H9 (cell line): ENCODE data around the gene USH2A. TPM values are rescaled to one million over a fixed set of nuclear protein-coding genes. Genes with fewer than 3 reads are reported as not detected.

Experiments used
- DNase-seq: peaks from one replicate; pipeline ENCODE4 v3.0.0-alpha.2; 2017
- H2AFZ ChIP-seq: one replicate; pipeline ENCODE4 v1.6.1; 2013; ENCODE audit warnings: mild to moderate bottlenecking, low read length, control low read depth, moderate library complexity
- H2AK5ac ChIP-seq: 2 replicates; pipeline ENCODE4 v1.6.1; 2013; ENCODE audit warnings: low read length, control low read depth, mixed read lengths; ENCODE audit not compliant: insufficient read length
- H2BK120ac ChIP-seq: one replicate; pipeline ENCODE4 v1.6.1; 2013; ENCODE audit warnings: low read depth, mild to moderate bottlenecking, low read length, control low read depth, inconsistent platforms; ENCODE audit not compliant: poor library complexity, severe bottlenecking
- H2BK12ac ChIP-seq: 2 replicates; pipeline ENCODE4 v1.6.1; 2013; ENCODE audit warnings: low read length, control low read depth, mixed read lengths, low read depth; ENCODE audit not compliant: insufficient read length
- H2BK15ac ChIP-seq: 2 replicates; pipeline ENCODE4 v1.6.1; 2013; ENCODE audit warnings: low read depth, low read length, control low read depth
- H2BK20ac ChIP-seq: one replicate; pipeline ENCODE4 v1.6.1; 2013; ENCODE audit warnings: low read depth, mild to moderate bottlenecking, low read length, control low read depth, inconsistent platforms; ENCODE audit not compliant: poor library complexity, severe bottlenecking
- H2BK5ac ChIP-seq: 2 replicates; pipeline ENCODE4 v1.6.1; 2013; ENCODE audit warnings: low read length, control low read depth, mixed read lengths; ENCODE audit not compliant: insufficient read length
- H3K14ac ChIP-seq: 2 replicates; pipeline ENCODE4 v1.6.1; 2013; ENCODE audit warnings: low read length, control low read depth; ENCODE audit not compliant: insufficient read depth
- H3K18ac ChIP-seq: 2 replicates; pipeline ENCODE4 v1.6.1; 2013; ENCODE audit warnings: low read depth, mild to moderate bottlenecking, mixed read lengths, low read length, control low read depth; ENCODE audit not compliant: insufficient read length
- H3K23ac ChIP-seq: 2 replicates; pipeline ENCODE4 v1.6.1; 2013; ENCODE audit warnings: low read length, control low read depth, mixed read lengths, low read depth; ENCODE audit not compliant: insufficient read length
- H3K23me2 ChIP-seq: 2 replicates; pipeline ENCODE4 v1.6.1; 2013; ENCODE audit warnings: low read depth, mild to moderate bottlenecking, mixed read lengths, low read length, control low read depth; ENCODE audit not compliant: insufficient read length, poor library complexity, severe bottlenecking
- H3K27ac ChIP-seq: 2 replicates; pipeline ENCODE4 v1.5.1; 2013; ENCODE audit warnings: low read length, control low read depth, mixed read lengths, low read depth; ENCODE audit not compliant: insufficient read length
- H3K27me3 ChIP-seq: 2 replicates; pipeline ENCODE4 v1.6.1; 2013; ENCODE audit warnings: low read length, control low read depth, inconsistent platforms; ENCODE audit not compliant: insufficient read depth
- H3K4ac ChIP-seq: 2 replicates; pipeline ENCODE4 v1.6.1; 2013; ENCODE audit warnings: low read depth, mild to moderate bottlenecking, control low read depth, inconsistent platforms, low read length, moderate library complexity
- H3K4me1 ChIP-seq: 2 replicates; pipeline ENCODE4 v1.6.1; 2013; ENCODE audit warnings: low read length, control low read depth, inconsistent platforms; ENCODE audit not compliant: insufficient read depth
- H3K4me2 ChIP-seq: 2 replicates; pipeline ENCODE4 v1.6.1; 2013; ENCODE audit warnings: low read length, control low read depth, mixed read lengths; ENCODE audit not compliant: insufficient read length, insufficient read depth
- H3K56ac ChIP-seq: 2 replicates; pipeline ENCODE4 v1.6.1; 2013; ENCODE audit warnings: low read depth, mild to moderate bottlenecking, mixed read lengths, low read length, control low read depth; ENCODE audit not compliant: insufficient read length
- H3K79me1 ChIP-seq: 2 replicates; pipeline ENCODE4 v1.6.1; 2013; ENCODE audit warnings: low read depth, mild to moderate bottlenecking, moderate library complexity, low read length, control low read depth, inconsistent platforms; ENCODE audit not compliant: insufficient read depth, poor library complexity, severe bottlenecking
- H3K79me2 ChIP-seq: 2 replicates; pipeline ENCODE4 v1.6.1; 2013; ENCODE audit warnings: low read length, control low read depth, inconsistent platforms; ENCODE audit not compliant: insufficient read depth
- H3K9ac ChIP-seq: 2 replicates; pipeline ENCODE4 v1.6.1; 2013; ENCODE audit warnings: low read length, control low read depth, mixed read lengths; ENCODE audit not compliant: insufficient read length; ENCODE audit errors: extremely low read depth
- H3K9me3 ChIP-seq: one replicate; pipeline ENCODE4 v1.6.1; 2013; ENCODE audit warnings: low read depth, low read length, inconsistent platforms; ENCODE audit not compliant: control insufficient read depth
- H3T11ph ChIP-seq: one replicate; pipeline ENCODE4 v1.6.1; 2013; ENCODE audit warnings: mild to moderate bottlenecking, low read length, control low read depth, inconsistent platforms
- H4K20me1 ChIP-seq: one replicate; pipeline ENCODE4 v1.6.1; 2013; ENCODE audit not compliant: control insufficient read depth, insufficient read length, insufficient read depth
- H4K5ac ChIP-seq: 2 replicates; pipeline ENCODE4 v1.6.1; 2013; ENCODE audit warnings: low read depth, mild to moderate bottlenecking, mixed read lengths, low read length, control low read depth; ENCODE audit not compliant: insufficient read length
- H4K8ac ChIP-seq: replicated peaks from 2 replicates; pipeline ENCODE4 v1.6.1; 2013; ENCODE audit warnings: low read length, control low read depth, mixed read lengths, low read depth; ENCODE audit not compliant: insufficient read length
- H4K91ac ChIP-seq: 2 replicates; pipeline ENCODE4 v1.6.1; 2013; ENCODE audit warnings: low read depth, mild to moderate bottlenecking, moderate library complexity, mixed read lengths, low read length, control low read depth; ENCODE audit not compliant: insufficient read length
- H3K27ac Mint-ChIP-seq, 3 experiments: 2 replicates in 2 of 3; 3 replicates in 1 of 3; pipeline ENCODE4 v1.8.0; 2020 to 2021; ENCODE audit warnings: mixed read lengths in 3 of 3, mild to moderate bottlenecking in 1 of 3, moderate library complexity in 1 of 3
- H3K27me3 Mint-ChIP-seq: 2 replicates; pipeline ENCODE4 v1.8.0; 2021; ENCODE audit warnings: low read depth, mild to moderate bottlenecking, moderate library complexity, mixed read lengths
- H3K36me3 Mint-ChIP-seq, 3 experiments: 2 replicates in 2 of 3; 3 replicates in 1 of 3; pipeline ENCODE4 v1.8.0; 2020 to 2021; ENCODE audit warnings: low read depth in 3 of 3, mixed read lengths in 3 of 3; ENCODE audit not compliant: insufficient read depth in 1 of 3
- H3K4me1 Mint-ChIP-seq, 2 experiments: 2 replicates each; pipeline ENCODE4 v1.8.0; 2020; ENCODE audit warnings: mixed read lengths in 2 of 2
- H3K4me3 Mint-ChIP-seq, 2 experiments: 2 replicates in 1 of 2; 3 replicates in 1 of 2; pipeline ENCODE4 v1.8.0; 2020 to 2021; ENCODE audit warnings: mild to moderate bottlenecking in 2 of 2, mixed read lengths in 2 of 2, moderate library complexity in 1 of 2
- H3K9me3 Mint-ChIP-seq, 2 experiments: 2 replicates in 1 of 2; 3 replicates in 1 of 2; pipeline ENCODE4 v1.8.0; 2020; ENCODE audit warnings: mild to moderate bottlenecking in 2 of 2, mixed read lengths in 2 of 2, moderate library complexity in 1 of 2
- CTCF ChIP-seq: fragments of 200-600 bp; sonication (generic); conservative IDR thresholded peaks from 3 replicates; pipeline ENCODE4 v1.8.0; 2021; ENCODE audit warnings: antibody characterized with exemption, mild to moderate bottlenecking
- WGBS: extraction: QIAGEN DNeasy Blood & Tissue Kit; methylation state at CpG from one replicate; pipeline ENCODE4 v1.1.7; 2013; ENCODE audit warnings: missing lambda C conversion rate, low lambda C conversion rate, mixed read lengths; ENCODE audit not compliant: insufficient read length; ENCODE audit errors: extremely low coverage; 5-methylcytosine and 5-hydroxymethylcytosine counted together
- total RNA-seq: library from RNA; stranded (reverse); gene quantifications from 2 replicates; pipeline ENCODE4 v1.2.1, GENCODE V29; 2021

USH2A gene
- total RNA-seq, 1 experiment from 2014 or later: 0.11 TPM

- H3K56ac ChIP-seq: no peak overlapping the region
- H2AK5ac ChIP-seq: no peak overlapping the region
- Mint-ChIP-seq H3K27ac (no peak overlapping the region), H3K9me3 (no peaks in the 10 kb centered on the region), H3K27me3 (no peaks in the 10 kb centered on the region), H3K36me3 (no peaks in the 10 kb centered on the region), H3K4me1 (no peaks in the 10 kb centered on the region; a peak in 1 of 4 replicates), H3K4me3 (no peak overlapping the region)
- H2AFZ ChIP-seq: no peak overlapping the region
- H3K79me2 ChIP-seq: no peaks in the 10 kb centered on the region
- H3K4me1 ChIP-seq: no peaks in the 10 kb centered on the region
- no peak overlapping the region for H3T11ph ChIP-seq
- H3K27ac ChIP-seq: no peak overlapping the region
- no peak overlapping the region for H3K9ac ChIP-seq
- no peaks in the 10 kb centered on the region for H3K27me3 ChIP-seq
- DNase-seq: no peak
- no peak overlapping the region for H3K4me2 ChIP-seq
- H2BK15ac ChIP-seq: no peak overlapping the region
- no CpG with 5 or more reads among the region's 4 CpGs for WGBS
- H4K20me1 ChIP-seq: no peaks in the 10 kb centered on the region
- H3K14ac ChIP-seq: no peak overlapping the region
- H3K23me2 ChIP-seq: no peaks in the 10 kb centered on the region
- H2BK5ac ChIP-seq: no peak overlapping the region
- H4K91ac ChIP-seq: no peak overlapping the region
- no peak overlapping the region for H2BK12ac ChIP-seq
- H3K79me1 ChIP-seq: no peaks in the 10 kb centered on the region
- H2BK120ac ChIP-seq: no peak overlapping the region
- no peak overlapping the region for H4K5ac ChIP-seq
- H4K8ac ChIP-seq: no peak overlapping the region
- H3K23ac ChIP-seq: no peak overlapping the region
- H3K9me3 ChIP-seq: no peaks in the 10 kb centered on the region
- TF ChIP-seq CTCF: no peak
- H2BK20ac ChIP-seq: no peak overlapping the region
- no peak overlapping the region for H3K4ac ChIP-seq
- H3K18ac ChIP-seq: no peak overlapping the region
These were observed 712.4 kb downstream of the USH2A start for GRCh38 chr1:215710899-215711225.
